PC-3 (cell line): ENCODE measurements around the gene HNRNPA2B1. TPM values are rescaled to one million over a fixed set of nuclear protein-coding genes. Genes with fewer than 3 reads are reported as not detected.

ENCODE experiments used
- ATAC-seq: fragments of 200-7000 bp; cut with Tn5 transposase; 2 replicates; pipeline ENCODE4 v1.9.1; 2020; ENCODE audit warnings: mild to moderate bottlenecking, moderate library complexity
- BruUV-seq: library from RNA; stranded (reverse); fragments of 400-500 nt; replicated peaks from 2 replicates; lab custom pipeline; 2021; lab: Mats Ljungman, UMichigan
- CTCF ChIA-PET: fragments of 300-600 bp; sonication (Branson Sonifier 250); formaldehyde crosslinking; loops from one replicate; lab custom pipeline; 2022; ENCODE audit warnings: antibody characterized with exemption; lab: Charles Lee
- POLR2A ChIA-PET: fragments of 300-600 bp; sonication (Branson Sonifier 250); formaldehyde crosslinking; loops from one replicate; lab custom pipeline; 2022; ENCODE audit warnings: antibody characterized with exemption; ENCODE audit not compliant: unreplicated experiment; lab: Charles Lee
- DNase-seq: peaks from one replicate; pipeline ENCODE4 v3.0.0-alpha.2; 2015
- H2AFZ ChIP-seq: fragments of 300-600 bp; sonication (generic); 2 replicates; pipeline ENCODE4 v1.6.0; 2016; ENCODE audit warnings: antibody characterized with exemption, low read length
- H3F3A ChIP-seq: fragments of 300-600 bp; sonication (generic); one replicate; pipeline ENCODE4 v1.6.0; 2017; ENCODE audit warnings: antibody characterized with exemption, low read length, control low read depth, mild to moderate bottlenecking; ENCODE audit not compliant: unreplicated experiment
- H3K27ac ChIP-seq: fragments of 300-600 bp; sonication (generic); 2 replicates; pipeline ENCODE4 v1.5.1; 2016; ENCODE audit warnings: mild to moderate bottlenecking, low read length
- H3K27me3 ChIP-seq: fragments of 300-600 bp; sonication (generic); 2 replicates; pipeline ENCODE4 v1.6.1; 2016; ENCODE audit warnings: low read length, mixed read lengths
- H3K36me3 ChIP-seq: fragments of 300-600 bp; sonication (generic); 2 replicates; pipeline ENCODE4 v1.6.1; 2016; ENCODE audit warnings: low read depth, mixed run types, low read length, mixed read lengths
- H3K4me1 ChIP-seq: fragments of 300-600 bp; sonication (generic); 2 replicates; pipeline ENCODE4 v1.5.1; 2016; ENCODE audit warnings: low read length; ENCODE audit not compliant: insufficient read depth
- H3K4me2 ChIP-seq: fragments of 300-600 bp; sonication (generic); 2 replicates; pipeline ENCODE4 v1.6.0; 2016; ENCODE audit warnings: low read length
- H3K4me3 ChIP-seq: fragments of 300-600 bp; sonication (generic); 2 replicates; pipeline ENCODE4 v1.5.1; 2016; ENCODE audit warnings: mild to moderate bottlenecking, low read length, mixed read lengths
- H3K79me2 ChIP-seq: fragments of 300-600 bp; sonication (generic); 2 replicates; pipeline ENCODE4 v1.6.1; 2017; ENCODE audit warnings: low read length, mixed read lengths
- H3K9ac ChIP-seq: fragments of 300-600 bp; sonication (generic); 2 replicates; pipeline ENCODE4 v1.6.0; 2016; ENCODE audit warnings: mild to moderate bottlenecking, low read length
- H3K9me2 ChIP-seq: fragments of 300-600 bp; sonication (generic); replicated peaks from 2 replicates; pipeline ENCODE4 v1.6.1; 2016; ENCODE audit warnings: mixed run types, low read length, mixed read lengths
- H3K9me3 ChIP-seq: fragments of 300-600 bp; sonication (generic); 2 replicates; pipeline ENCODE4 v1.6.1; 2016; ENCODE audit warnings: low read length, mixed read lengths
- H4K20me1 ChIP-seq: fragments of 300-600 bp; sonication (generic); 2 replicates; pipeline ENCODE4 v1.6.1; 2016; ENCODE audit warnings: low read length, mixed read lengths
- CTCF ChIP-seq: fragments of 300-600 bp; sonication (generic); conservative IDR thresholded peaks from 2 replicates; pipeline ENCODE4 v1.5.1; 2017; ENCODE audit warnings: antibody characterized with exemption, low read depth, mild to moderate bottlenecking, low read length
- EZH2 ChIP-seq: fragments of 300-600 bp; sonication (generic); IDR thresholded peaks from one replicate; pipeline ENCODE4 v1.6.1; 2017; ENCODE audit warnings: antibody characterized with exemption, mild to moderate bottlenecking, low read length; ENCODE audit not compliant: unreplicated experiment
- EZH2phosphoT487 ChIP-seq: fragments of 300-600 bp; sonication (generic); IDR thresholded peaks from 2 replicates; pipeline ENCODE4 v1.6.1; 2018; ENCODE audit warnings: mild to moderate bottlenecking, antibody characterized with exemption, low read length, borderline replicate concordance
- intact Hi-C: fragments of 100-400 bp; cut with micrococcal nuclease; formaldehyde crosslinking; loops from 2 replicates; pipeline ENCODE4 v1.9.0; 2023
- total RNA-seq: library from RNA; depleted of rRNA; stranded (reverse); fragments of >200 nt; gene quantifications from 2 replicates; pipeline ENCODE4 v1.2.3, GENCODE V29; 2014

The HNRNPA2B1 gene
- total RNA-seq, 1 experiment from 2014 or later = 304 TPM

- Histone ChIP-seq H3K9me2 (no peaks in the 10 kb centered on the region), H3K79me2 (no peaks in the 10 kb centered on the region), H3K4me2 (no peak overlapping the region; the same call in 1 of the 2 replicates), H3K27me3 (no peaks in the 10 kb centered on the region), H3K9me3 (no peaks in the 10 kb centered on the region), H3F3A (no peaks in the 10 kb centered on the region), H2AFZ (no peak overlapping the region), H4K20me1 (no peaks in the 10 kb centered on the region), H3K27ac (no peak overlapping the region), H3K36me3 (no peaks in the 10 kb centered on the region), H3K4me3 (no peak overlapping the region), H3K9ac (no peak overlapping the region), H3K4me1 (peaks cover 10% of the 10 kb centered on the region)
- ChIA-PET POLR2A (interaction anchor here (0.5 to 0.6 kb wide), 3 partner anchors 8 to 54 kb away, joined by 3 to 9 read pairs (median 5); partner anchors contain the start of gene NFE2L3), CTCF (no interaction called here)
- intact Hi-C loops = no loop called here
- no peak for DNase-seq
- BruUV-seq = no TSS peak
- TF ChIP-seq EZH2 (no peak), EZH2phosphoT487 (no peak), CTCF (no peak)
- ATAC-seq = no peak
Observed at GRCh38 chr7:26144184-26145080, 56.1 kb downstream of the HNRNPA2B1 start.

- no peaks in the 10 kb centered on the region for H3K79me2 ChIP-seq
- H3K4me2 ChIP-seq = peak overlapping the region; percentile 35
- peak; percentile 93 for ATAC-seq
- no peak overlapping the region for H3K27ac ChIP-seq
- intact Hi-C loops = no loop called here
- no peaks in the 10 kb centered on the region for H3K36me3 ChIP-seq
- H3K9ac ChIP-seq = no peak overlapping the region
- no peak overlapping the region for H2AFZ ChIP-seq
- peaks cover 10% of the 10 kb centered on the region for H3K4me1 ChIP-seq
- ChIA-PET POLR2A (interaction anchor here (0.5 to 0.6 kb wide), 3 partner anchors 9 to 55 kb away, joined by 3 to 9 read pairs (median 5); partner anchors contain the start of gene NFE2L3), CTCF (no interaction called here)
- no peak for TF ChIP-seq EZH2phosphoT487
- no peak for TF ChIP-seq CTCF
- TF ChIP-seq EZH2 = no peak
- no peaks in the 10 kb centered on the region for H4K20me1 ChIP-seq
- no TSS peak for BruUV-seq
- H3K27me3 ChIP-seq = no peaks in the 10 kb centered on the region
- H3K9me3 ChIP-seq = no peaks in the 10 kb centered on the region
- no peaks in the 10 kb centered on the region for H3K9me2 ChIP-seq
- DNase-seq = peak; percentile 68
- H3F3A ChIP-seq = no peaks in the 10 kb centered on the region
- H3K4me3 ChIP-seq = no peak overlapping the region
Observed at GRCh38 chr7:26143298-26144048, 57.1 kb downstream of the HNRNPA2B1 start.
